Uterus (tissue), 4 donors: ENCODE measurements around the gene TOP1. TPM values are rescaled to one million over a fixed set of nuclear protein-coding genes. Genes with fewer than 3 reads are reported as not detected.

Experiments used
- DNase-seq, 2 donors: peaks; one replicate each; pipeline ENCODE4 v3.0.0-alpha.2; 2019 to 2020
- H3K27ac ChIP-seq, 2 donors: fragments of 200-600 bp; sonication (generic); 1 replicate in 1 of 2; 2 replicates in 1 of 2; pipeline ENCODE4 v1.5.1; 2016 to 2018
- H3K27me3 ChIP-seq, 2 donors: fragments of 200-600 bp; sonication (generic); one replicate each; pipeline ENCODE4 v1.5.1; 2018 to 2019; ENCODE audit warnings: control low read depth in 1 of 2
- H3K36me3 ChIP-seq, 2 donors: fragments of 200-600 bp; sonication (generic); one replicate each; pipeline ENCODE4 v1.5.1; 2019; ENCODE audit warnings: control low read depth in 1 of 2
- H3K4me1 ChIP-seq, 2 donors: fragments of 200-600 bp; sonication (generic); one replicate each; pipeline ENCODE4 v1.5.1; 2018 to 2019; ENCODE audit warnings: control low read depth in 1 of 2
- H3K4me3 ChIP-seq, 2 donors: fragments of 200-600 bp; sonication (generic); 1 replicate in 1 of 2; 2 replicates in 1 of 2; pipeline ENCODE4 v1.5.1; 2018 to 2019; ENCODE audit warnings: mild to moderate bottlenecking in 1 of 2
- H3K9me3 ChIP-seq, 2 donors: fragments of 200-600 bp; sonication (generic); one replicate each; pipeline ENCODE4 v1.5.1; 2019; ENCODE audit warnings: control low read depth in 1 of 2
- CTCF ChIP-seq, 4 experiments: fragments of 200-600 bp in 2 of 4; fragments of 450-650 bp in 2 of 4; sonication (generic) in 2 of 4; IDR thresholded peaks; one replicate each; pipeline ENCODE4 v1.5.1; 2016 to 2019; ENCODE audit warnings: antibody characterized with exemption in 4 of 4, mild to moderate bottlenecking in 2 of 4, moderate library complexity in 1 of 4
- POLR2A ChIP-seq, 2 donors: fragments of 450-650 bp; IDR thresholded peaks; one replicate each; pipeline ENCODE4 v1.6.1; 2016; ENCODE audit warnings: antibody characterized with exemption in 2 of 2, mild to moderate bottlenecking in 1 of 2, moderate library complexity in 1 of 2
- intact Hi-C: fragments of 100-400 bp; cut with DNase I; formaldehyde crosslinking; loops from one replicate; pipeline ENCODE4 v1.15.1; 2023; ENCODE audit warnings: low total_unique reads
- total RNA-seq, 4 donors: library from RNA; depleted of rRNA in 3 of 4; stranded (reverse); fragments of >200 nt in 3 of 4; gene quantifications; one replicate each; pipeline versions ENCODE4 v1.1.0 to v1.2.4, GENCODE V29; 2014 to 2023
- donor health status: DM: yes; HTN: yes; CAD: no.

TOP1 gene
- total RNA-seq, 4 donors from 2014 or later: 20.5 to 47.1 (median 35.4) TPM

GRCh38 chr20:41163821-41164220, 135.2 kb downstream of the TOP1 start:
- DNase-seq: no peak
- no peaks in the 10 kb centered on the region for H3K36me3 ChIP-seq
- H3K4me3 ChIP-seq: no peak overlapping the region
- no peaks in the 10 kb centered on the region for H3K4me1 ChIP-seq
- intact Hi-C loops: no loop called here
- no peaks in the 10 kb centered on the region for H3K9me3 ChIP-seq
- TF ChIP-seq CTCF (IDR thresholded peaks at IDR 0.05): no peak
- no peak for TF ChIP-seq POLR2A (IDR thresholded peaks at IDR 0.05)
- H3K27ac ChIP-seq: no peak overlapping the region
- no peaks in the 10 kb centered on the region for H3K27me3 ChIP-seq

- H3K27me3 ChIP-seq: no peaks in the 10 kb centered on the region
- intact Hi-C loops: no loop called here
- H3K9me3 ChIP-seq: no peaks in the 10 kb centered on the region
- H3K4me3 ChIP-seq: no peak overlapping the region
- TF ChIP-seq POLR2A (IDR thresholded peaks at IDR 0.05): no peak
- TF ChIP-seq CTCF (IDR thresholded peaks at IDR 0.05): no peak
- no peak overlapping the region for H3K27ac ChIP-seq
- H3K36me3 ChIP-seq: no peaks in the 10 kb centered on the region
- no peaks in the 10 kb centered on the region for H3K4me1 ChIP-seq
- no peak for DNase-seq
Observed at GRCh38 chr20:41165001-41165882, 136.6 kb downstream of the TOP1 start.

- Histone ChIP-seq H3K27me3 (no peaks in the 10 kb centered on the region), H3K27ac (no peak overlapping the region), H3K4me1 (no peaks in the 10 kb centered on the region), H3K4me3 (no peak overlapping the region), H3K9me3 (no peaks in the 10 kb centered on the region), H3K36me3 (no peaks in the 10 kb centered on the region)
- DNase-seq: no peak
- TF ChIP-seq CTCF (IDR thresholded peaks at IDR 0.05) (no peak), POLR2A (IDR thresholded peaks at IDR 0.05) (no peak)
- intact Hi-C loops: no loop called here
Observed at GRCh38 chr20:41166201-41167117, 137.8 kb downstream of the TOP1 start.

GRCh38 chr20:41167118-41167470, 138.5 kb downstream of the TOP1 start:
- TF ChIP-seq POLR2A (IDR thresholded peaks at IDR 0.05) (no peak), CTCF (IDR thresholded peaks at IDR 0.05) (no peak)
- H3K9me3 ChIP-seq: no peaks in the 10 kb centered on the region
- no peaks in the 10 kb centered on the region for H3K36me3 ChIP-seq
- intact Hi-C loops: no loop called here
- no peaks in the 10 kb centered on the region for H3K4me1 ChIP-seq
- no peak overlapping the region for H3K27ac ChIP-seq
- DNase-seq: no peak
- no peak overlapping the region for H3K4me3 ChIP-seq
- H3K27me3 ChIP-seq: no peaks in the 10 kb centered on the region
